Bronchial epithelial cell (primary cell): ENCODE data around the gene EGFR. TPM values are rescaled to one million over a fixed set of nuclear protein-coding genes. Genes with fewer than 3 reads are reported as not detected.

Experiments used
- DNase-seq: peaks from one replicate; pipeline ENCODE4 v3.0.0-alpha.2; 2010; ENCODE audit warnings: low read depth
- FAIRE-seq: peaks from 2 replicates; lab custom pipeline; 2011; peaks lifted over from hg19 to GRCh38; lab: Jason Lieb, UNC
- H3K27me3 ChIP-seq: 2 replicates; pipeline ENCODE4 v1.5.1; 2011; ENCODE audit warnings: low read length; ENCODE audit not compliant: control insufficient read depth, insufficient read depth
- H3K36me3 ChIP-seq: 2 replicates; pipeline ENCODE4 v1.5.1; 2011; ENCODE audit warnings: low read length; ENCODE audit not compliant: control insufficient read depth, insufficient read depth
- H3K4me3 ChIP-seq: 2 replicates; pipeline ENCODE4 v1.5.1; 2011; ENCODE audit warnings: mild to moderate bottlenecking, low read depth, low read length, control low read depth
- total RNA-seq: library from RNA; depleted of rRNA; stranded (reverse); fragments of >200 nt; gene quantifications from 2 replicates; pipeline ENCODE4 v1.2.1, GENCODE V29; 2014
- TF ChIP-seq, protein P1 (sequence below): IDR thresholded peaks from 2 replicates; pipeline ENCODE4 v1.5.1; 2011; ENCODE audit warnings: mild to moderate bottlenecking, moderate library complexity, low read length, control low read depth, inconsistent platforms; ENCODE audit not compliant: insufficient read depth, severe bottlenecking

EGFR gene
- total RNA-seq, 1 donor from 2014 or later: 137 TPM

DNA sequence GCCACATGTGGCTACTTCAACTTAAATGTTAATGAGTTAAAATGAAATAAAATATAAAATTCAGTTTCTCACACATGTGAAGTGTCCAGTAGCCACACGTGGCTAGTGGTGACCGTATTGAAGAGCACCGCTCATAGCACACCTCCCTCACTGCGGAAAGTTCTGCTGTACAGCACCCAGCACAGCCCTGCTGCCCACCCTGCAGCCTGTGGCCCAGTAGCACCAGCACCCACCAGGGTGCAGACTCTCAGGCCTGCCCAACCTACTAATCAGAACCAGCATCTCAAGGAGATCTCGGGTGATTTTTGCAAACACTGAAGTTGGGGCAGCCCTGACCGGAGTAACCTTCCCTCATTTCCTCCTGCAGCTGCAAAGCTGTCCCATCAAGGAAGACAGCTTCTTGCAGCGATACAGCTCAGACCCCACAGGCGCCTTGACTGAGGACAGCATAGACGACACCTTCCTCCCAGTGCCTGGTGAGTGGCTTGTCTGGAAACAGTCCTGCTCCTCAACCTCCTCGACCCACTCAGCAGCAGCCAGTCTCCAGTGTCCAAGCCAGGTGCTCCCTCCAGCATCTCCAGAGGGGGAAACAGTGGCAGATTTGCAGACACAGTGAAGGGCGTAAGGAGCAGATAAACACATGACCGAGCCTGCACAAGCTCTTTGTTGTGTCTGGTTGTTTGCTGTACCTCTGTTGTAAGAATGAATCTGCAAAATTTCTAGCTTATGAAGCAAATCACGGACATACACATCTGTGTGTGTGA lies 183.5 kb downstream of the EGFR start:
- no peak for FAIRE-seq

DNA sequence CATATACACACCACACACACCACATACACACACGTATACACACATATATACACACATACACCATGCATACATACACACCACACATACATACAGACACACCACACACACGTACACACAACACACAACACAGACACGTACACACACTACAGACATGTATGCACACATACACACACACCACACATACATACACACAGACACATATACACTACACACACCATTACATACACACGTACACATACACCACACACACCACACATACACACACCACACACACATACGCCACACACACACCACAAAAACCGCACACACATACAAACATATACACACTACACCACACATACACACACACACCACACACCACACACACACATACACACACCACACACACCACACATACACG lies 184.5 kb downstream of the EGFR start:
- no peak for DNase-seq
- peaks cover 60% of the 10 kb centered on the region for H3K36me3 ChIP-seq
- TF ChIP-seq, protein P1, sequence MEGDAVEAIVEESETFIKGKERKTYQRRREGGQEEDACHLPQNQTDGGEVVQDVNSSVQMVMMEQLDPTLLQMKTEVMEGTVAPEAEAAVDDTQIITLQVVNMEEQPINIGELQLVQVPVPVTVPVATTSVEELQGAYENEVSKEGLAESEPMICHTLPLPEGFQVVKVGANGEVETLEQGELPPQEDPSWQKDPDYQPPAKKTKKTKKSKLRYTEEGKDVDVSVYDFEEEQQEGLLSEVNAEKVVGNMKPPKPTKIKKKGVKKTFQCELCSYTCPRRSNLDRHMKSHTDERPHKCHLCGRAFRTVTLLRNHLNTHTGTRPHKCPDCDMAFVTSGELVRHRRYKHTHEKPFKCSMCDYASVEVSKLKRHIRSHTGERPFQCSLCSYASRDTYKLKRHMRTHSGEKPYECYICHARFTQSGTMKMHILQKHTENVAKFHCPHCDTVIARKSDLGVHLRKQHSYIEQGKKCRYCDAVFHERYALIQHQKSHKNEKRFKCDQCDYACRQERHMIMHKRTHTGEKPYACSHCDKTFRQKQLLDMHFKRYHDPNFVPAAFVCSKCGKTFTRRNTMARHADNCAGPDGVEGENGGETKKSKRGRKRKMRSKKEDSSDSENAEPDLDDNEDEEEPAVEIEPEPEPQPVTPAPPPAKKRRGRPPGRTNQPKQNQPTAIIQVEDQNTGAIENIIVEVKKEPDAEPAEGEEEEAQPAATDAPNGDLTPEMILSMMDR: no peak
- peak; percentile 40 for FAIRE-seq
- H3K27me3 ChIP-seq: no peaks in the 10 kb centered on the region
- no peak overlapping the region for H3K4me3 ChIP-seq

More for the DNA sequence above, 183.5 kb downstream of the EGFR start:
- Histone ChIP-seq H3K27me3 (no peaks in the 10 kb centered on the region), H3K4me3 (no peak overlapping the region), H3K36me3 (peaks cover 56% of the 10 kb centered on the region)
- DNase-seq: no peak
- TF ChIP-seq, protein P1: no peak

DNA sequence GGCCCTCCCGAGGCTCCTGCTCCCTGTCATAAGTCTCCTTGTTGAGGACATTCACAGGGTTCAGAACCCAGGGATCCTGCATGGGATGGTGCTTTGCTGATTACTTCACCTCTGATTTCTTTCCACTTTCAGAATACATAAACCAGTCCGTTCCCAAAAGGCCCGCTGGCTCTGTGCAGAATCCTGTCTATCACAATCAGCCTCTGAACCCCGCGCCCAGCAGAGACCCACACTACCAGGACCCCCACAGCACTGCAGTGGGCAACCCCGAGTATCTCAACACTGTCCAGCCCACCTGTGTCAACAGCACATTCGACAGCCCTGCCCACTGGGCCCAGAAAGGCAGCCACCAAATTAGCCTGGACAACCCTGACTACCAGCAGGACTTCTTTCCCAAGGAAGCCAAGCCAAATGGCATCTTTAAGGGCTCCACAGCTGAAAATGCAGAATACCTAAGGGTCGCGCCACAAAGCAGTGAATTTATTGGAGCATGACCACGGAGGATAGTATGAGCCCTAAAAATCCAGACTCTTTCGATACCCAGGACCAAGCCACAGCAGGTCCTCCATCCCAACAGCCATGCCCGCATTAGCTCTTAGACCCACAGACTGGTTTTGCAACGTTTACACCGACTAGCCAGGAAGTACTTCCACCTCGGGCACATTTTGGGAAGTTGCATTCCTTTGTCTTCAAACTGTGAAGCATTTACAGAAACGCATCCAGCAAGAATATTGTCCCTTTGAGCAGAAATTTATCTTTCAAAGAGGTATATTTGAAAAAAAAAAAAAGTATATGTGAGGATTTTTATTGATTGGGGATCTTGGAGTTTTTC lies 186.5 kb downstream of the EGFR start:
- Histone ChIP-seq H3K36me3 (peaks cover 44% of the 10 kb centered on the region), H3K27me3 (no peaks in the 10 kb centered on the region), H3K4me3 (no peak overlapping the region)
- DNase-seq: no peak
- no peak for FAIRE-seq
- TF ChIP-seq, protein P1: no peak

DNA sequence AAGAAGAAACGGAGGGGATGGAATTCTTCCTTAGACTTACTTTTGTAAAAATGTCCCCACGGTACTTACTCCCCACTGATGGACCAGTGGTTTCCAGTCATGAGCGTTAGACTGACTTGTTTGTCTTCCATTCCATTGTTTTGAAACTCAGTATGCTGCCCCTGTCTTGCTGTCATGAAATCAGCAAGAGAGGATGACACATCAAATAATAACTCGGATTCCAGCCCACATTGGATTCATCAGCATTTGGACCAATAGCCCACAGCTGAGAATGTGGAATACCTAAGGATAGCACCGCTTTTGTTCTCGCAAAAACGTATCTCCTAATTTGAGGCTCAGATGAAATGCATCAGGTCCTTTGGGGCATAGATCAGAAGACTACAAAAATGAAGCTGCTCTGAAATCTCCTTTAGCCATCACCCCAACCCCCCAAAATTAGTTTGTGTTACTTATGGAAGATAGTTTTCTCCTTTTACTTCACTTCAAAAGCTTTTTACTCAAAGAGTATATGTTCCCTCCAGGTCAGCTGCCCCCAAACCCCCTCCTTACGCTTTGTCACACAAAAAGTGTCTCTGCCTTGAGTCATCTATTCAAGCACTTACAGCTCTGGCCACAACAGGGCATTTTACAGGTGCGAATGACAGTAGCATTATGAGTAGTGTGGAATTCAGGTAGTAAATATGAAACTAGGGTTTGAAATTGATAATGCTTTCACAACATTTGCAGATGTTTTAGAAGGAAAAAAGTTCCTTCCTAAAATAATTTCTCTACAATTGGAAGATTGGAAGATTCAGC lies 187.6 kb downstream of the EGFR start:
- Histone ChIP-seq H3K4me3 (no peak overlapping the region), H3K27me3 (no peaks in the 10 kb centered on the region), H3K36me3 (peaks cover 37% of the 10 kb centered on the region)
- TF ChIP-seq, protein P1: no peak
- no peak for DNase-seq
- FAIRE-seq: no peak

DNA sequence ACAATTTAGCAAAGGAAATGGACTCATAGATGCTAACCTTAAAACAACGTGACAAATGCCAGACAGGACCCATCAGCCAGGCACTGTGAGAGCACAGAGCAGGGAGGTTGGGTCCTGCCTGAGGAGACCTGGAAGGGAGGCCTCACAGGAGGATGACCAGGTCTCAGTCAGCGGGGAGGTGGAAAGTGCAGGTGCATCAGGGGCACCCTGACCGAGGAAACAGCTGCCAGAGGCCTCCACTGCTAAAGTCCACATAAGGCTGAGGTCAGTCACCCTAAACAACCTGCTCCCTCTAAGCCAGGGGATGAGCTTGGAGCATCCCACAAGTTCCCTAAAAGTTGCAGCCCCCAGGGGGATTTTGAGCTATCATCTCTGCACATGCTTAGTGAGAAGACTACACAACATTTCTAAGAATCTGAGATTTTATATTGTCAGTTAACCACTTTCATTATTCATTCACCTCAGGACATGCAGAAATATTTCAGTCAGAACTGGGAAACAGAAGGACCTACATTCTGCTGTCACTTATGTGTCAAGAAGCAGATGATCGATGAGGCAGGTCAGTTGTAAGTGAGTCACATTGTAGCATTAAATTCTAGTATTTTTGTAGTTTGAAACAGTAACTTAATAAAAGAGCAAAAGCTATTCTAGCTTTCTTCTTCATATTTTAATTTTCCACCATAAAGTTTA lies 188.8 kb downstream of the EGFR start:
- H3K36me3 ChIP-seq: peaks cover 32% of the 10 kb centered on the region
- H3K27me3 ChIP-seq: no peaks in the 10 kb centered on the region
- H3K4me3 ChIP-seq: no peak overlapping the region
- FAIRE-seq (no peak), DNase-seq (no peak)
- TF ChIP-seq, protein P1: no peak
